ENCODE results near the gene ACTL7B.

The ACTL7B gene

GRCh38 chr9:108860764-108861163 is 5.0 kb upstream of the ACTL7B start:
- no peak for TF ChIP-seq CTCF (IDR thresholded peaks at IDR 0.05; ENCODE audit: low read depth, low read length, missing control alignments)
- in situ Hi-C loops (cut with HindIII; ENCODE audit: low pct_ligation_motif_present, low sequenced_read_pairs): no loop called here
- Histone ChIP-seq H3K27ac (no peak overlapping the region), H3K36me3 (replicated peaks) (no peaks in the 10 kb centered on the region), H3K4me3 (ENCODE audit: low read depth, low read length) (no peak overlapping the region), H3K27me3 (replicated peaks) (no peaks in the 10 kb centered on the region)
- DNase-seq: no peak

GRCh38 chr9:108860354-108860753 is 4.6 kb upstream of the ACTL7B start:
- H3K27ac ChIP-seq: no peak overlapping the region
- H3K27me3 ChIP-seq (replicated peaks): no peaks in the 10 kb centered on the region
- H3K4me3 ChIP-seq (ENCODE audit: low read depth, low read length): no peak overlapping the region
- in situ Hi-C loops (cut with HindIII; ENCODE audit: low pct_ligation_motif_present, low sequenced_read_pairs): no loop called here
- no peak for DNase-seq
- TF ChIP-seq CTCF (IDR thresholded peaks at IDR 0.05; ENCODE audit: low read depth, low read length, missing control alignments): no peak
- no peaks in the 10 kb centered on the region for H3K36me3 ChIP-seq (replicated peaks)

GRCh38 chr9:108859459-108860114 is 3.8 kb upstream of the ACTL7B start:
- in situ Hi-C loops (cut with HindIII; ENCODE audit: low pct_ligation_motif_present, low sequenced_read_pairs): no loop called here
- H3K4me3 ChIP-seq (ENCODE audit: low read depth, low read length): no peak overlapping the region
- no peak for DNase-seq
- no peaks in the 10 kb centered on the region for H3K36me3 ChIP-seq (replicated peaks)
- H3K27me3 ChIP-seq (replicated peaks): no peaks in the 10 kb centered on the region
- H3K27ac ChIP-seq: no peak overlapping the region
- TF ChIP-seq CTCF (IDR thresholded peaks at IDR 0.05; ENCODE audit: low read depth, low read length, missing control alignments): no peak

DNA sequence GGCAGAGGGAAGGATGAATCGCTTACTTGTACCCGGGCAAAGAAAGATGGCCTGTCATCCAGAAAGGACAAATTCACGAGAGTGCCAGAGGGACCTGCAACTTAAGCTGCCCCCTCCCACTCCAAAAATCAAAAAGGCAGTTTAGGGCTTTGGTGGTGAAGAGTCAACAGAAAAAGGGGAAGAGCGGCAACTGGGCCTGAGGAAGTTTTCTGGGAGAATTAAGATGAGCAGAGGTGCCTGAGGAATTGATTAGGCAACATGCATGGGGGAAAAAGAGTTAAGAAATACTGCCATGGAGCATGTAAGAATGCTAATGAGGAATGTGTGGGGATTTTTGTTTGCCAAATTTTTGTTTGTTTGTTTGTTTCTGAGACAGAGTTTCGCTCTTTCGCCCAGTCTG is 1.8 kb upstream of the ACTL7B start:
- no peak for TF ChIP-seq CTCF (IDR thresholded peaks at IDR 0.05; ENCODE audit: low read depth, low read length, missing control alignments)
- Histone ChIP-seq H3K27me3 (replicated peaks) (no peaks in the 10 kb centered on the region), H3K27ac (no peak overlapping the region), H3K36me3 (replicated peaks) (no peaks in the 10 kb centered on the region), H3K4me3 (ENCODE audit: low read depth, low read length) (no peak overlapping the region)
- no peak for DNase-seq
- in situ Hi-C loops (cut with HindIII; ENCODE audit: low pct_ligation_motif_present, low sequenced_read_pairs): no loop called here

- TF ChIP-seq CTCF (IDR thresholded peaks at IDR 0.05; ENCODE audit: low read depth, low read length, missing control alignments): no peak
- H3K27ac ChIP-seq: no peak overlapping the region
- in situ Hi-C loops (cut with HindIII; ENCODE audit: low pct_ligation_motif_present, low sequenced_read_pairs): no loop called here
- DNase-seq: no peak
- no peak overlapping the region for H3K4me3 ChIP-seq (ENCODE audit: low read depth, low read length)
- no peaks in the 10 kb centered on the region for H3K27me3 ChIP-seq (replicated peaks)
- no peaks in the 10 kb centered on the region for H3K36me3 ChIP-seq (replicated peaks)
Observed at GRCh38 chr9:108855529-108855886, 278 bp downstream of the ACTL7B start.
